Limb (tissue), 2 donors: Measurements from ENCODE around the gene PRM3.

Experiments used
- DNase-seq, 2 donors: peaks; one replicate each; pipeline ENCODE4 v3.0.0-alpha.2; 2016; ENCODE audit errors: extremely low spot score in 2 of 2

PRM3 gene

DNA sequence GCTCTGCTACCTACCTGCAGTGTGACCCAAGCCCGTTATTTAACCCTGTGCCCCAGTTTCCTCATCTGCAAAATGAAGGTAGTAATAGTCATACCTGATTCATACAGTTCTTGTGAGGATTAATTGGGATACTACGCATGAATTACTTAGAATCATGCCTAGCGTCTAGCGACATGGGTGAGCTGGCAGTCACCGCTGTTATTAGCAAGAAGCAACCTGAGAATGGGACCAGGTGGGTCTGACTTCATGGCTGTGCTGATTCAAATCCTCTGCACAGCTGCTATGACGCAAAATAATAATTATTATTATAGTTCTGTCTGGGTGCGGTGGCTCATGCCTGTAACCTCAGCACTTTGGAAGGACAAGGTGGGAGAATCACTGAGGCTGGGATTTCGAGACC, 25.3 kb downstream of the PRM3 start:
- DNase-seq: no peak

DNA sequence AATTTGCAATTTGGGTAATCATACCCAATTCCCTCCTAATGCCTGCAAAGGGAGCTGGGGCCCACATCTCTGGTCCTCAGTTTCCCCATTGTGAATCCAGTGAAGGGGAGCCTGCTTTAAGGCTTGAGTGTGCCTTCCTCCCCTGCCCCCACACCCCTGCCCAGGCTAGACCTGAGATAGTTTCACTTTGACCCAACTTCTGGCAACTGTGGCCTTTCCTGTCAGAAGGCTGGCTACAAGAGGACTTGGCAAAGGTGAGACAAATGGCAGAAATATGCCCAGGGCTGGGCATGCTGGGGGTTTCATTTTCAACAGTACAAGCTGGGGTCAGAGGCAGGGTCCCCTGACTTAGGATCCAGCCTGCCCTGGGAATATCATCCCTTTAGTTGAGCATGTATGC, 27.4 kb downstream of the PRM3 start:
- DNase-seq: no peak

DNA sequence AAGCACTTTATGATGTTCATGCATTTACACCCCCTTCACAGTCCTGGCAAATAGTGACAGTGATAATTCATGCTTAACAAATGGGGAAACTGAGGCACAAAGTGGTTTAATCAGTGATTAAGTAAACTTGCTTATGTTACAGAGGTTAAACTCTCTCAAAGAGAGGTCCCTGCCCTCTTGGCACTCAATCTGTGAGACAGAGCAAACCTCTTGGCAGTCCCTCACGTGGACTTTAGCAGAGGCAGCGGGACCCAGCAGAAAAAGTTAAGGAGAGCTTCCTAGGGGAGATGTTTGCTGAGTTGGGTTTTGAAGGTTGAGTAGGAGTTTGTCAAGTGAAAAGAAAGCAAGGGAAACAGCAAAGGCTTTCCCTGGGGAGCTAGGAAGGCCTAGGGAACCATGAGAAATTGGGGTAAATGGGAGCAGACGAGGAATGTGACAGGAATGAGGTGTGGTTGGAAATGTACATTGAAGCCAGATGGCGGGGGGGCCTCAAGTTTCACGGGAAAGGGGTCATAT, 28.1 kb downstream of the PRM3 start:
- no peak for DNase-seq

DNA sequence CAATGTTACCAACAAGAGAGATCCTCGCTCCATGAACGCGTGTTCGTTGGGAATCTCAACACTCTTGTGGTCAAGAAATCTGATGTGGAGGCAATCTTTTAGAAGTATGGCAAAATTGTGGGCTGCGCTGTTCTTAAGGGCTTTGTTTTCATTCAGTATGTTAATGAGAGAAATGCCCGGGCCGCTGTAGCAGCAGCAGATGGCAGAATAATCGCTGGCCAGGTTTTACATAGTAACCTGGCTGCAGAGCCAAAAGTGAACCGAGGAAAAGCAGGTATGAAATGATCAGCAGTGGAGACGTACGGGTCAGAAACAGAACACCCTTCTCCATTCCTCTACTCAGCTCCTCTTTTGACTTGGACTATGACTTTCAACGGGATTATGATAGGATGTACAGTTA, 30.8 kb downstream of the PRM3 start:
- no peak for DNase-seq

DNA sequence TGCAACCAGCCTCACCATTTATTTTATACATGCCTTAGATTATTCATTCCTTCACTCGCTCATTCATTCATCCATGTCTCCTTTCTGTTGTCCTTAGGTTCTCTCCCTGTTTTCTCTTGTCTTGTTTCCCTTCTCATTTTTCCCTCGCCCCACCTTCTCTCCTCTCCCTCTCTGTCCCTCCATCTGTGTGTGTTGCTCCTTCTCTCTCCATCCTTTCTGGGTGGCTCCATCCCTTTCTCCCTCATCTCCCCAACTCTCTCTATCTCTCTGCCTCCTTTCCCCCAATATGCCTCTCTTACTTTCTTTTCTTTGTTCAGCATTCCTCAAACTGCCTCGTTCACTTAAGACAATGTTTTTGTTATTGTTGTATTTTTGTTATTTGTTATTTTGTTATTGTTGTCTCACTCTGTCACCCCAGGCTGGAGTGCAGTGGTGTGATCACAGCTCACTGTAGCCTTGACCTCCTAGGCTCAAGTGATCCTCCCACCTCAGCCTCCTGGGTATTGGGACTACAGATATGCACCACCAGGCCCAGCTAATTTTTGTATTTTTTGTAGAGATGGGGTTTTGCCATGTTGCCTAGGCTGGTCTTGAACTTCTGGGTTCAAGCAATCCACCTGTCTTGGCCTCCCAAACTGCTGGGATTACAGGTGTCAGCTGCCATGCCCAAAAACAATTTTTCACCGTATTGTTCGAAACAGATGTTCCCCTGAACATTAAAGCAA, 31.8 kb downstream of the PRM3 start:
- no peak for DNase-seq

DNA sequence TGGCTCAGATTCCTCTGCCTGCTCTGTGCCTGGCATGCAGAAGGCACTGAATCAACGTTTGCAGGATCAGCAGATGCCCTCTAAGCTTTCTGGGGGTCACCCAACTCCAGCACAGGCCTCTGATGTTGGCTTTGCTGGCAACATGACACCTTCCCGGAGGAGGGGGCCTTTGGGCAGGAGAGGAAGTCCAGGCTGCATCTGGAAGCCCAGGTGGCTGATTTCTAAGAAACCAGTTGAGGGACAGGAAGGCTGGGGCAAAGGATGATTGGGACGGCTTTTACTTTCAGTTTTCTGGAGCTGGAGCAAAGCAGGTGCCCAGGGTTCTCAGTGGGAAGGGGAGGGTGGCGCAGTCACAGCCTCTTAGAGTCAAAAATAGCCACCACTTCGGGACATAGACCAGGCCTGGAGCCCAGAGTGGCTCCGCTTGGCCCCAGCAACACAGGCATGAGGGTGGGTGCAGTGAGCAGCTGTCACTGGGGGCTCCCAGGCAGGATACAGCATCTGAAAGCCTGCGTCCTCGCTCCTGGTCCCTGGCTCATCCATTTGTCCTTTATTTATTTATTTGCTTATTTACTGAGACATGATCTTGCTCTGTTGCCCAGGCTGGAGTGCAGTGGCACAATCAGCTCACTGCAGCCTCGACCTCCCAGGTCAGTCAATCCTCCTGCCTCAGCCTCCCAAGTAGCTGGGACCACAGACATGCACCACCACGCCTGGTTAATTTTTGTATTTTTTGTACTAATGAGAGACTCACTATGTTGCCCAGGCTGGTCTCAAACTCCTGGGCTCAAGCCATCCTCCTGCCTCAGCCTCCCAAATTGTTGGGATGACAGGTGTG, 32.6 kb downstream of the PRM3 start:
- DNase-seq: no peak

DNA sequence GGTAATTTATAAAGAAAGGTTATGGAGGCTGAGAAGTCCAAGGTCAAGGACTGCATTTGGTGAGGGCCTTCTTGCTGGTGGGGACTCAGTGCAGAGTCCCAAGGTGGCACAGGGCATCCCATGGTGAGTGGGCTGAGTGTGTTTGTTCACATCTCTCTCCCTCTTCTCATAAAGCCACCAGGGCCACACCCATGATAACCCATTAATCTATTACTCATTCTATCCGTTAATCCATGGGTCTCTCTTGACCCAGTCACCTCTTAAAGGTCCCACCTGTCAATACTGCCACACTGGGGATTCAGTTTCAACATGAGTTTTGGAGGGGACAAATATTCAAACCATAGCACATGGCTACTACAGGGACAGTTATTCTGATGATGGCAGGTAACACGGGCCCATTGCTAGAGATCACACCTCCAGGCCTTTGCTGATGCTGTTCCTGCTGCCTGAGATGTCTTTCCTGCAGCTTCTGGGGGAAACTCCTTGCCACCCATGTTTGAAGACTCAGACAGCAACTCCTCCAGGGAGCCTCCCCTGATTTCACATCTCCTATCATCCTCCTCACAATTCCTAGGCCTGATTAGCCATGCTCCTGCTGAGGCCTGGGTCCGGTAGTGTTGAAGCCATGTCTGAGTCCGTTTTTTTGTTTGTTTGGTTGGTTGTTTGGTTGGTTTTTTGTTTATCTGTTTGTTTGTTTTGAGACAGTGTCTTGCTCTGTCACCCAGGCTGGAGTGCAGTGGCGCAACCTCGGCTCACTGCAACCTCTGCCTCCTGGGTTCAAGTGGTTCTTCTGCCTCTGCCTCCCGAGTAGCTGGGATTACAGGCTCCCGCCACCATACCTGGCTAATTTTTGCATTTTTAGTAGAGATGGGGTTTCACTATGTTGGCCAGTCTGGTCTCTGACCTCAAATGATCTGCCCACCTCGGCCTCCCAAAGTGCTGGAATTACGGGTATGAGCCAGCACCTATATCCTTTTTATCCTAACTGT, 33.5 kb downstream of the PRM3 start:
- no peak for DNase-seq

DNA sequence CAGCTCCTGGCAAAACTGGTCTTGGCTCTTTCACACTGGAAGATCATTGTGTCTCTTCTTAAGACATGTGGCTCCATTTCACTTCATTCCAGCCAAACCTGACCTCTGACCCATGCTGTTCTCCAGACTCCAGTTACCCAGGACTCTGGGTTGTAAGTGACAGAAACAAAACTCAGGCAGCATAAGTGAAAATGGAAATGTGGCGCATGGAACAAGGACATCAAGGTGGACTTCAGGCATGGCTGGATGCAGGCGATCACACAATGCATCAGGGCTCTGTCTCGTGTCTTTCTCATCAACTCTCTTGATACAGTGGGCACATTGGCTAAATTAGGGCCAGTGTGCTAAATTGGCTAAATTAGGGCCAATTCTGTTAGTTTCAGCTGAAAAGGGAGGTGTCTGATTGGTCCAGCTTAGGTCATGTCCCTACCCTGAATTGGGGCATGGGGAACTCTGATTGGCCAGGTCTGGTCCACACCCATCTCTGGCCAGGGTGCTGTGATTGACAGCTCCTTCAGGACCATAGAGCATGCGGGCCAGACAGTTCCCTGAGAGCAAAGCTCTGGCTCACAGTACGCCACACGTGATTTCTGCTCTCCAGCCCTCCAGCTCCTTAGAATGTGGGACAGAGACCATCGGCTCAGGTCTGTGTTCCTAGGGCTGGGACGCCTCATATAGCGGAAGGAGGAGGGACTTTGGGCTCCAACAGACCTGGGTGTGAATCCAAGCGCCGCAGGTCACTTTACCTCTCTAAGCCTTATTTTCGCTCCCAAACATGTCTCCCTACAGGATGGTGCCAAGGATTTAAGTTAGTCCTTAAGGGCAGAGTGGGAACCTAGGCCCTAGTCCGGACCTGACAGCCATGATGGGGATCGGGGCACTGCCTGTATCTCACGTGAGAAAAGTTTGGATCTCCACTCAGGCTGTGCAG, 34.9 kb downstream of the PRM3 start:
- no peak for DNase-seq

DNA sequence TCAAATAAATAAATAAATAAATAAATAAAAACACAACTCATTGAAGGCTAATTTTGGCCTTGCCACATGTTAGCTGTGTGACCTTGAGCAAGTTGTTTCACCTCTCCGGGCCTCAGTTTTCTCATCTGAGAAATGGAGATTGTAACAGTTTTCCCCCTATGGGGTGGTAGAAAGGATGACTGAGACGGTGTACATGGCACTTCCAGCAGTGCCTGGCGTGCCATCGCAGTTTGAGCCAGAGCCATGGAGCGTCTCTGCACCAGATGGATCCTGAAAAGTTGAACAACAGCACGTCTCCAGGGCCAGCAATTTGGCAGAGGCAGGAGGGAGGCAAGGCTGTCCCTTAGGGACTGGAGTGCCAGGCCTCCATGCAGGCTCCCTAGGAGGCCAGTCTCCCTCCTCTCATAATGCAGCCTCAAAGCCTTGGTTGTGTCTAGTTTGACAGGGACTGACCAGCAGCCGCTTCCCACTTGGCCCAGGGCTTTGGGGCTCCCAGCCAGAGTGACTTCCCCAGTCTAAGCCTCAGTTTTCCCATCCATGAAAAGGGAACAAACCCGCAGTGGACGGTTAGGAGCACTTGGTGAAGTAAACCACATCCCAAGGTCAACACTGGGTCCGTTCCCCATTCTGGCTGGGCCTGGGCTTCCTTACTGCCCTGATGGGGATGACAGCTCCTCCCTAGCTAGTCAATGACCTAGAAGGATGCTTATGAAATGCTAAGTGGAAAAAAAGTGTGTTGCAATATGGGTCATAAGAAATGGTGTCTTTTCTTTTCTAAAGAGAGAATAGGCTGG, 36.8 kb downstream of the PRM3 start:
- DNase-seq: no peak

DNA sequence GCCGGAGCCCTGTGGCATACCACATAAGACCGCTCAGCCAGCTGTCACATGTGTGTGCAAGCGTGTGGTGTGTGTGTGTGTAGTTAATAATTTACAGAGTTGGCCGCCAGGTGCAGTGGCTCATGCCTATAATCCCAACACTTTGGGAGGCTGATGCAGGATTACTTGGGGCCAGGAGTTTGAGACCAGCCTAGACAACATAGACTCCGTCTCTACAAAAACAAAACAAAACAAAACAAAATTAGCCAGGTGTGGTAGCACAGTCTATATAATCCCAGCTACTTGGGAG, 37.8 kb downstream of the PRM3 start:
- no peak for DNase-seq

DNA sequence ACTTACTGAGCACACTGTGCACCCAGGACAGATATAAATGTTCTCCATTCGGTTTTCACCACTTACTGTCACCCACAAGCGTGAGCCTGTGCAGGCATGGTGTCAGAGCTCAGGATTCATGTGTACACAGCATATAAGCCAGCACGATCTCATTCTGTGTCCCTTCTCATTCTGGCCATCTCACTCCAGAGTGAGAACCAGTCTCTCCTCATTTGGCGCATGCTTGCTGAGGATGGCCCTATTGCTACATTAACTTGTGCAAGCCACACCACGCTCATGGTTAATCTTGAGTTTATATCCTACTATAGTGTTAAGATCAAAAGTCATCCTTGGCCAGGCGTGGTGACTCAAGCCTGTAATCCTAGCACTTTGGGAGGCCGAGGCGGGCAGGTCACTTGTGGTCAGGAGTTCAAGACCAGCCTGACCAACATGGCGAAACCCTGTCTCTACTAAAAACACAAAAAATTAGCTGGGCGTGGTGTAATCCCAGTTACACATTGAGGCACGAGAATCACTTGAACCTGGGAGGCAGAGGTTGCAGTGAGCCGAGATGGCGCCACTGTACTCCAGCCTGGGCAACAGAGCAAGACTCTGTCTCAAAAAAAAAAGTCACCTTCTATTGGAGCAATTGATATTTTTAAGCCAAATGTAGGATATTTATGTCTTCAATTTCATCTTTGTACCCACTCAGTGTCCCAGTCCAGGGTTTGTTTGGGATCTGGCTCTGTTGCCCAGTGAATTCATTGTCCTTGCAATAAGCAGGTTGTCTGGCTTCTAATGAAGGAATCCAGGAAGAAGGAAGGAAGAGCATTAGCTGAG, 38.3 kb downstream of the PRM3 start:
- DNase-seq: no peak

DNA sequence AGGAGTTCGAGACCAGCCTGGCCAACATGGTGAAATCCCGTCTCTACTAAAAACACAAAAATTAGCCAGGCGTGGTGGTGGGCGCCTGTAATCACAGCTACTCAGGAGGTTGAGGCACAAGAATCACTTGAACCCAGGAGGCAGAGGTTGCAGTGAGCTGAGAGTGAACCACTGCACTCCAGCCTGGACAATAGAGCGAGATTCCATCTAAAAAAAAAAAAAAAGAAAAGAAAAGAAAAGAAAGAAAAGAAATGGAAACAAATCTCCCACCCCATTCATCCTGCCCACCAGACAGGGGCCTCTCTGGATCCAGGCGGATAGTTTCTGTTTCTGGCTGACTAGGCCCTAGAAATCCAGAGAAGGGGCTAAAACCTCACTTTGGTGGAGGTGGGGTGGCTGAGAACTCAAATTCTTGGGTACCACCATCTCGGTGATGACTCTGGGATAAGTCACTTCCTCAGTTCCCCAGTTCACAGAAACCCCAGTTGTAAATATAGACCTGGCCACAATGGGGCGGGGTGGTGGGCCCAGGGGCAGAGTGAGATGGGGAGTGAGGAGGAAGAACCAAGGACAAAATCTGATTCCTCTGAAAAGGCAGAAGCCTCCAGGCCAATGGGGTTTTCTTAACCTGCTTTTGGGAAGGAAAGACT, 39.6 kb downstream of the PRM3 start:
- no peak for DNase-seq

DNA sequence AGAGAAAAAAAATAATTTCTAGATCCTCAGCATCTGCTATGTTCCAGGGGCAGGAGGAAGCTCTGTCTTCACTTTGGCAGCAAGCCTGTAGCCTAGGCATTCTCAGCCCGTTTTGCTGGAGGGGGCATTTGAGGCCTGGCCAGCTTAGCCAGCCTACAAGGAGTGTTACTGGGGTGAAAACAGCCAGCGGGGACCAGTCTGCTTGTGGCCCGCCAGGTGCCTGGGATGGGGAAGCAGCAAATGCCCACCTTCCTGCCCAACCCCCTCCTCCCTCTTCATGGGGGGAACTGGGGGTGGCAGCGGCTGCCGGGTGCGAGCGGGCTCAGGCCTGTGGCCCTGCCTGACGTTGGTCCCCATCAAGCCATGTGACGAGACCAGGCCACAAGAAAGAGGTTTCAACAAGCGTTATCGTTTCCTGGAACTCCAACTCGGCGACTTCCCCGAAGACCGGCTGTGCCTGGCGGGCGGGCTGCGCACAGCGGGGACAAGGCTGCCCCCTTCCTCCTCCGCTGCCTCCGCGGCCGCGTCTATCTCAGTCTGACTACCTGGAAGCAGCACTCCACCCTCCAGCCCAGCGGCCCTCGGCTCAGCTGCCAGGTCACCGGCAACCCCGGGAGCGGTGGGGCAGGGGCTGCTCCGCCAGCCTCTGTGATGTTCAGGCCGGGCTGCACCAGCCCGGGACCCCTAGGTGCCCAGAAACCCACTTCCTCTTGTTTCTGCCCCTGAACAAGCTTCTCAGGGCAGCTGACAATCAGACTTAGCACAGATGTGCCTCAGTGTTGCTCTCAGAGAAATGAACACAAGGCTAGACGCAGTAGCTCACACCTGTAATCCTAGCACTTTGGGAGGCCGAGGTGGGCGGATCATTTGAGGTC, 40.3 kb downstream of the PRM3 start:
- DNase-seq: no peak

DNA sequence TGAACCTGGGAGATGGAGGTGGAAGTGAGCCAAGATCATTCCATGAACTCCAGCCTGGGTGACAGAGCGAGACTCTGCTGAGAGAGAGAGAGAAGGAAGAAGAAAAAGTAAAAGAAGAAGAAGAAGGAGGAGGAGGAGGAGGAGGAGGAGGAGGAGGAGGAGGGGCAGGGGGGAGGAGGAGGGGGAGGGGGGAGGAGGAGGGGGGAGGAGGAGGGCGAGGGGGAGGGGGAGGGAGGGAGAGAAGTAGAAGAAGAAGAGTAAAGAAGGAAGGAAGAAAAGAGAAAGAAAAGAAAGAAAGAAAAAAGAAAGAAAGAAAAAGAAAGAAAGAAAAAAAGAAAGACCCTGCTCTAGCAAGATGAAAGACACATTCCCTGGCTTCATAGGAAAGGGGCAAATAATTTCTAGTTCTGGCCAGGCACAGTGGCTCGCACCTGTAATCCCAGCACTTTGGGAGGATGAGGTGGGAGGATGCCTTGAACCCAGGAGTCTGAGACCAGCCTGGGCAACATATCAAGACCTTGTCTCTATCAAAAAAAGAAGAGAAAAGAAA, 41.1 kb downstream of the PRM3 start:
- no peak for DNase-seq

DNA sequence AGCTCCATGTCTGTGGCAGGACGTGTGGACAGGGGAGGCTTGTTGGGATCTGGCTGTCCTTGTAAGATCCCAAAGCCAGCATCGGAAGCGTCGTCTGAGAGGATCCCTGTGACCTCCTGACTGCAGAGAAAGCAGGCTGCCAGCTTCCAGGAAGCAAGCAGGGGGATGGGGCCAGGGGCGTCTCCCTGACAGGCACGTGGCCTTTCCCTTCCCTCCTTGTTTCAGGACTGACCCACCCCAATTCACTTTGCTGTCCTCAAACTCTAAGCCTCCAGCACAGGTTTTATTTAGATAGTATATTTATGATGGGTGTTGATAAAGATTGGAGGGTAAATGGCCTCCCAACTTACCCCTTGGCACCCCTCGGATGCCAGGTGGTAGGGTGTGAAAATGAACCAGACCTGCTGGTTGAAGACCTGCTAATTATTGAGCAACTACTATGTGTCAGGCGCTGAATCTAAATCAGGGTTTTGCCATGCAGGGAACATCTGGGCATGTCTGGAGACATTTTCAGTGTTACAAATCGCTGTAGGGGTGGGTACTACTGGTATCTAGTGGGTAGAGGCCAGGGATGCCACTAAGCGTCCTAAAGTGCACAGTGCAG, 42.0 kb downstream of the PRM3 start:
- DNase-seq: no peak

DNA sequence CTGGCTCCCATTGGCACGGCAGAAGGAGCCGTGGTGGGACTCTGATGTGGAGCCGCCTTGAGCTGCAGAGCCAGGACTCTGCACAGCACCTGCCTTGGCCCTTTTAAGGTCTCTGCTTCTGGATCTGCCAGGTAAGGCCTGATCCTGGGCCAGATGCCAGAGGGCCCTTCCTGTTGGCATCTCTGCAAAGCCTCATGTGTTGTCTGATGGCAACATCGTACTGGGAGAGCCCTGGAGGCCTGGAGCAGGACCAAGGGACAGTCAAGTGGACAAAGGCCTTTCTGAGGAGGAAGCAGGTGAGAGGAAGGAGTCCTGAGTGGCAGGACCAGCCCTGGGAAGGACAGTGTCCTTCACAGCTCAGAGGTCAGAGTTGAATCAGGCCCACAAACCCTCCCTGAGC, 43.5 kb downstream of the PRM3 start:
- DNase-seq: no peak

DNA sequence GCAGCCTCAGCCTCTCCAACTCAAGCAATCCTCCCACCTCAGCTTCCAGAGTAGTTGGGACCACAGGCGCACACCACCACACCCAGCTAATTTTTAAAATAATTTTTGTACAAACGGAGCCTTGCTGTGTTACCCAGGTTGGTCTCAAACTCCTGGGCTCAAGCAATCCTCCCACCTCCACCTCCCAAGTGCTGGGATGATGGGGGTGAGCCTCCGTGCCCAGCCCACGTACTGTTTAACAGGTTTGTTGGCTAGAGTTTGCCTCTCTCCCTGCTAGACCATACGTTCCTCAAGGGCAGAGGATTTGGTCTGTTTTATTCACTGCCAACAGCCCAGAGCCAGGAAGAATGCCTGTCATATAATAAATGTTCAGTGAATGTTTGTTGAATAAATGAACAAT, 44.0 kb downstream of the PRM3 start:
- DNase-seq: no peak
